Memory B cell (primary cell): ENCODE measurements around the gene CHN2.

Experiments
- ATAC-seq: fragments of 150-1000 bp; cut with Tn5 transposase; 2 replicates; pipeline ENCODE4 v1.10.0; 2021; ENCODE audit warnings: low read depth, mild to moderate bottlenecking, moderate library complexity
- DNase-seq, 2 donors: peaks; one replicate each; pipeline ENCODE4 v3.0.0; 2022; ENCODE audit warnings: low spot score in 2 of 2
- H3K27ac Mint-ChIP-seq: one replicate; pipeline ENCODE4 v1.8.0; 2022; ENCODE audit warnings: mild to moderate bottlenecking, moderate library complexity, mixed read lengths
- H3K27me3 Mint-ChIP-seq: one replicate; pipeline ENCODE4 v1.8.0; 2022; ENCODE audit warnings: mixed read lengths
- H3K36me3 Mint-ChIP-seq: one replicate; pipeline ENCODE4 v1.8.0; 2022; ENCODE audit warnings: mild to moderate bottlenecking, mixed read lengths
- H3K4me1 Mint-ChIP-seq: one replicate; pipeline ENCODE4 v1.8.0; 2022; ENCODE audit warnings: mixed read lengths
- H3K4me3 Mint-ChIP-seq: one replicate; pipeline ENCODE4 v1.8.0; 2022; ENCODE audit warnings: mild to moderate bottlenecking, moderate library complexity, mixed read lengths
- H3K9me3 Mint-ChIP-seq: one replicate; pipeline ENCODE4 v1.8.0; 2022; ENCODE audit warnings: mixed read lengths

CHN2 gene

GRCh38 chr7:29194594-29195427 lies at the start of gene CHN2:
Gene CHN2 (plus strand): TSS chr7:29194775.
- DNase-seq: peak; percentile 6 to 19
- Mint-ChIP-seq H3K27ac (peak within 1 kb of the TSS; percentile 3), H3K27me3 (peaks cover 12% of the 10 kb centered on the region)

GRCh38 chr7:29145553-29146056 lies 49.0 kb upstream of the CHN2 start:
- Mint-ChIP-seq H3K4me1 (peaks cover 9% of the 10 kb centered on the region), H3K36me3 (no peaks in the 10 kb centered on the region), H3K27ac (no peak overlapping the region), H3K9me3 (no peaks in the 10 kb centered on the region), H3K27me3 (peaks cover 15% of the 10 kb centered on the region), H3K4me3 (no peak overlapping the region)
- DNase-seq: no peak
- ATAC-seq: no peak

More at GRCh38 chr7:29194594-29195427, at the start of gene CHN2:
- Mint-ChIP-seq H3K4me3 (peak within 1 kb of the TSS; percentile 83), H3K4me1 (peaks cover 6% of the 10 kb centered on the region), H3K9me3 (no peaks in the 10 kb centered on the region), H3K36me3 (no peaks in the 10 kb centered on the region)
- peak; percentile 73 for ATAC-seq

- no peak for ATAC-seq
- H3K27me3 Mint-ChIP-seq: peaks cover 15% of the 10 kb centered on the region
- H3K9me3 Mint-ChIP-seq: no peaks in the 10 kb centered on the region
- H3K36me3 Mint-ChIP-seq: no peaks in the 10 kb centered on the region
- peaks cover 9% of the 10 kb centered on the region for H3K4me1 Mint-ChIP-seq
- H3K27ac Mint-ChIP-seq: no peak within 1 kb of the TSS
- DNase-seq: no peak
- H3K4me3 Mint-ChIP-seq: peak within 1 kb of the TSS; percentile 19
Measured at GRCh38 chr7:29146057-29146706, 48.4 kb upstream of the CHN2 start, which contains the start of gene CPVL. Gene CPVL (minus strand): TSS chr7:29146537. CDS start chr7:29121061, 25,476 bp downstream.

GRCh38 chr7:29146888-29147609 lies 47.5 kb upstream of the CHN2 start:
- Mint-ChIP-seq H3K4me1 (peaks cover 9% of the 10 kb centered on the region), H3K27me3 (peaks cover 15% of the 10 kb centered on the region), H3K9me3 (no peaks in the 10 kb centered on the region), H3K27ac (no peak overlapping the region), H3K4me3 (no peak overlapping the region), H3K36me3 (no peaks in the 10 kb centered on the region)
- DNase-seq (no peak), ATAC-seq (no peak)

DNA sequence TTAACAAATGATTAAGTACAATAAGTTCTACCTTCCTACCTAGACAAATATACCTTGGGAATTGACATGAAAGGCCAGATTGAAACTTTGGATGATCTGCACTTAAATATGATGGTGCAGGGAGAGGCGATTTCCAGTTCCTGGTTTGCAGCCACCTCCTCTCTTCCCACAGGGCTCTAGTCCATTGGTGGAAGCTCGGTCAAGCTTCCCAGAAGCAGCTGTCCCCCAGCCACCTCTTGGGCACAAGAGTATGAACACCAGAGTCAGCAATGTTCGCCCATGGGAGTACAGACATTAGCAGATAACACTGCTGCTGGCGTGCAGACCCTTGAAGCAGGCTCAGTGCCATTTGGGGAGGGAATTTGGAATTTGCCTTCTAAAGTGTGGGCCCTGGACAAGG lies 46.8 kb upstream of the CHN2 start:
- Mint-ChIP-seq H3K36me3 (no peaks in the 10 kb centered on the region), H3K4me3 (no peak overlapping the region), H3K9me3 (no peaks in the 10 kb centered on the region), H3K27me3 (peaks cover 14% of the 10 kb centered on the region), H3K4me1 (peaks cover 9% of the 10 kb centered on the region), H3K27ac (no peak overlapping the region)
- no peak for ATAC-seq
- DNase-seq: no peak

- no peaks in the 10 kb centered on the region for H3K9me3 Mint-ChIP-seq
- no peaks in the 10 kb centered on the region for H3K36me3 Mint-ChIP-seq
- peaks cover 13% of the 10 kb centered on the region for H3K27me3 Mint-ChIP-seq
- peaks cover 9% of the 10 kb centered on the region for H3K4me1 Mint-ChIP-seq
- no peak overlapping the region for H3K4me3 Mint-ChIP-seq
- no peak overlapping the region for H3K27ac Mint-ChIP-seq
- no peak for ATAC-seq
- DNase-seq: no peak
Measured at GRCh38 chr7:29149036-29149435, 45.5 kb upstream of the CHN2 start.

- Mint-ChIP-seq H3K4me3 (no peak overlapping the region), H3K27ac (no peak overlapping the region), H3K36me3 (no peaks in the 10 kb centered on the region), H3K9me3 (no peaks in the 10 kb centered on the region), H3K4me1 (peaks cover 9% of the 10 kb centered on the region), H3K27me3 (peaks cover 13% of the 10 kb centered on the region)
- DNase-seq: no peak
- no peak for ATAC-seq
Measured at GRCh38 chr7:29150856-29151255, 43.7 kb upstream of the CHN2 start.

DNA sequence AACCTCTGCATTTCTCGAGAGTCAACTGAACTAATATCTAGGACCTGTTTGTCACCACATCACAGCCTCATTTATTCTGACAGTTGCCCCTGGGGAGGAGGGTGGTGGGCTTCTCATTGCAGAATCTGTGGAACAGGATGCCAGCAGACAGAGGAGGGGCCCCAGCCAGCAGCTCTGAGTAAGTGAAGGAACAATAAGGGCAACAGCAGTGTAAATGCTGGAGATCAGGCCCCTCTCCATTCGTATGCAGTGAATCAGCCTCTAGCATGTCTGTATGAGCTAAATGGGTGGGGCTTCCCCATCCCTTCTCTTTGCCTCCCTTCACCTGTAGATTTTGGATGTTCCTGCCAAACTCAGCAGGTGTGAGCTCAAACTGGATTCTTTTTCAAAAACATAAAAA lies 40.5 kb upstream of the CHN2 start:
- no peak for DNase-seq
- no peak overlapping the region for H3K27ac Mint-ChIP-seq
- peaks cover 12% of the 10 kb centered on the region for H3K27me3 Mint-ChIP-seq
- H3K4me1 Mint-ChIP-seq: no peaks in the 10 kb centered on the region
- no peak for ATAC-seq
- no peaks in the 10 kb centered on the region for H3K9me3 Mint-ChIP-seq
- no peaks in the 10 kb centered on the region for H3K36me3 Mint-ChIP-seq
- no peak overlapping the region for H3K4me3 Mint-ChIP-seq

GRCh38 chr7:29156907-29157452 lies 37.6 kb upstream of the CHN2 start:
- Mint-ChIP-seq H3K4me3 (no peak overlapping the region), H3K27me3 (peaks cover 21% of the 10 kb centered on the region), H3K4me1 (no peaks in the 10 kb centered on the region), H3K9me3 (peaks cover 2% of the 10 kb centered on the region), H3K27ac (no peak overlapping the region), H3K36me3 (no peaks in the 10 kb centered on the region)
- no peak for DNase-seq
- ATAC-seq: no peak

GRCh38 chr7:29158795-29159423 lies 35.7 kb upstream of the CHN2 start:
- no peaks in the 10 kb centered on the region for H3K4me1 Mint-ChIP-seq
- peaks cover 2% of the 10 kb centered on the region for H3K9me3 Mint-ChIP-seq
- peaks cover 19% of the 10 kb centered on the region for H3K27me3 Mint-ChIP-seq
- no peak for DNase-seq
- ATAC-seq: no peak
- H3K4me3 Mint-ChIP-seq: no peak overlapping the region
- H3K36me3 Mint-ChIP-seq: no peaks in the 10 kb centered on the region
- H3K27ac Mint-ChIP-seq: no peak overlapping the region

GRCh38 chr7:29160080-29160479 lies 34.5 kb upstream of the CHN2 start:
- Mint-ChIP-seq H3K36me3 (no peaks in the 10 kb centered on the region), H3K27ac (no peak overlapping the region)
- no peak for DNase-seq

DNA sequence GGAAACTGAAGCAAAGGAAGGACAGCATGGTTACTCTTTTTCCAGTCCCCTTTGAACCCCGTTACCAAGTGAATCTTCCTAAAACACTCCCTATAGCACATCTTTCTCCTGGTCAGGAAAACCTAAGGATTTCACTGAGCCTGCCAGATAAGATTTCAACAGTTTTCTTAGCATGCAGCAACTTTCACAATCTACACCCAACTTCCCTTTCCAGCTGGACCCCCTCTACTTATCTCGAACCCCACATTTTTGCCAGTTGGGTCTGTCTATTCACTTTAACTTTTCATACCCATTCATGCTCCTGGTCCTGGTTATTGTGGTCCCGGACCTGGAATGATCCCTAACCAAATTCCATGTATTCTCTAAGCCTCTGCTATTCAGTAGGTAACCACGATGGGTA lies 33.3 kb upstream of the CHN2 start:
- H3K27me3 Mint-ChIP-seq: peaks cover 17% of the 10 kb centered on the region
- H3K36me3 Mint-ChIP-seq: no peaks in the 10 kb centered on the region
- peaks cover 3% of the 10 kb centered on the region for H3K9me3 Mint-ChIP-seq
- H3K4me1 Mint-ChIP-seq: no peaks in the 10 kb centered on the region
- H3K27ac Mint-ChIP-seq: no peak overlapping the region
- H3K4me3 Mint-ChIP-seq: no peak overlapping the region
- no peak for DNase-seq
- no peak for ATAC-seq

More at GRCh38 chr7:29160080-29160479, 34.5 kb upstream of the CHN2 start:
- H3K4me1 Mint-ChIP-seq: no peaks in the 10 kb centered on the region
- H3K9me3 Mint-ChIP-seq: peaks cover 2% of the 10 kb centered on the region
- ATAC-seq: no peak
- no peak overlapping the region for H3K4me3 Mint-ChIP-seq
- H3K27me3 Mint-ChIP-seq: peaks cover 17% of the 10 kb centered on the region

GRCh38 chr7:29162577-29162976 lies 32.0 kb upstream of the CHN2 start:
- DNase-seq: no peak
- peaks cover 5% of the 10 kb centered on the region for H3K9me3 Mint-ChIP-seq
- H3K4me1 Mint-ChIP-seq: no peaks in the 10 kb centered on the region
- no peaks in the 10 kb centered on the region for H3K36me3 Mint-ChIP-seq
- H3K4me3 Mint-ChIP-seq: no peak overlapping the region
- ATAC-seq: no peak
- peaks cover 15% of the 10 kb centered on the region for H3K27me3 Mint-ChIP-seq
- H3K27ac Mint-ChIP-seq: no peak overlapping the region
